GM12872 (cell line): ENCODE data around the gene MTG1.

Experiments used
- TF ChIP-seq, protein P1 (sequence below): IDR thresholded peaks from 3 replicates; pipeline ENCODE4 v1.5.1; 2011; ENCODE audit warnings: low read depth, mild to moderate bottlenecking, low read length, moderate library complexity; ENCODE audit not compliant: insufficient read depth

MTG1 gene

DNA sequence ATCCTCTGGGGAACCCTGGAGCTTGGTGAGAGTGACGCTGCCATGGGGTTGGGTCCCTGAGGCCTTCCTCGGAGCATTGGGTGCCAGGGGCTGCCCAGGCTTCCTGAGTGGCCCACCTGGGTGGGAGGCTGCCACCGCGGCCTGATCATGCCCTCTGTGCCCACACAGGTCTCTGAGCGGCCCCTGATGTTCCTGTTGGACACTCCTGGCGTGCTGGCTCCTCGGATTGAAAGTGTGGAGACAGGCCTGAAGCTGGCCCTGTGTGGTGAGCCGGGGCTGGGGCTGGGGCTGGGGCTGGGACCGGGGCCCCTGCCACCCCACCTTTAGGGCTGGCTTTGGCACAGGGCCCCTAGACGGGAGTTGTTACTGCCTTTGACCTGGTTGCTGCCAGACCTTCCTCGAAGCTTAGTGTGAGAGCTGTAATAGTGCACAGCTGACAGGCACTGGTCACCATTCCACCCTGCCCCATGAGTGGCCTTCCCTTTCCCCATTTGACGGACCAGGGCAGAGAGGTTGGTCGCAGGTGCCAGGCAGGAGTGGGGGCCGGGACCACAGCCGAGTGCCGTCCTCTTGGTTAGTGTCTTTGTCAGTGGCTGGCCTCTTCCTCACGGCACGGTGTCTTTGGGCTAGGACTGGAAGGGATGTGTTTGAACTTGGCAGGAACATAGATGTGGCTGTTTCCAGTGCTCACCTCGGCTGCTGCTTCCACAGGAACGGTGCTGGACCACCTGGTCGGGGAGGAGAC lies 8.2 kb downstream of the MTG1 start:
- TF ChIP-seq, protein P1, sequence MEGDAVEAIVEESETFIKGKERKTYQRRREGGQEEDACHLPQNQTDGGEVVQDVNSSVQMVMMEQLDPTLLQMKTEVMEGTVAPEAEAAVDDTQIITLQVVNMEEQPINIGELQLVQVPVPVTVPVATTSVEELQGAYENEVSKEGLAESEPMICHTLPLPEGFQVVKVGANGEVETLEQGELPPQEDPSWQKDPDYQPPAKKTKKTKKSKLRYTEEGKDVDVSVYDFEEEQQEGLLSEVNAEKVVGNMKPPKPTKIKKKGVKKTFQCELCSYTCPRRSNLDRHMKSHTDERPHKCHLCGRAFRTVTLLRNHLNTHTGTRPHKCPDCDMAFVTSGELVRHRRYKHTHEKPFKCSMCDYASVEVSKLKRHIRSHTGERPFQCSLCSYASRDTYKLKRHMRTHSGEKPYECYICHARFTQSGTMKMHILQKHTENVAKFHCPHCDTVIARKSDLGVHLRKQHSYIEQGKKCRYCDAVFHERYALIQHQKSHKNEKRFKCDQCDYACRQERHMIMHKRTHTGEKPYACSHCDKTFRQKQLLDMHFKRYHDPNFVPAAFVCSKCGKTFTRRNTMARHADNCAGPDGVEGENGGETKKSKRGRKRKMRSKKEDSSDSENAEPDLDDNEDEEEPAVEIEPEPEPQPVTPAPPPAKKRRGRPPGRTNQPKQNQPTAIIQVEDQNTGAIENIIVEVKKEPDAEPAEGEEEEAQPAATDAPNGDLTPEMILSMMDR, result no peak

DNA sequence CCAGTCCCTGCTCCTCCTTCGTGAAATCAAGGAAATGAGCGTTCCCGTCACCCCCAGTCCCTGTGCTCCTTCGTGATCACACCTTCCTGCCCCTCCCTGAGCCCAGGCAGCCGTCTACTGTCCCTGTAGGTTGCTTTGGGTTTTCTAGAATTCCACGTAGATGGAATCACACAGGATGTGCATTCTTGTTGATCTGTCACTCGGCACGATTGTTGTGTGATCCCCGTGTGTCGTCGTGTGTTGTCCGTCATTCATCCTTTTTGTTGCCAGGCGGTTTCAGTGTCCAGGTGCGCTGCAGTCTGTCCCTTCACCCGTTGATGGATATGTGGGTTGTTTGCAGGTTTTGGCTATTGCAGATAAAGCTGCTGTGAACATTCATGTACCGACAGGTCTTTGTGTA lies 9.4 kb downstream of the MTG1 start:
- TF ChIP-seq, protein P1, result no peak

- TF ChIP-seq, protein P1, result no peak
These were observed 9.8 kb downstream of the MTG1 start for GRCh38 chr10:133403784-133404183.

- TF ChIP-seq, protein P1, result no peak
These were observed 11.3 kb downstream of the MTG1 start for GRCh38 chr10:133405272-133405671.

DNA sequence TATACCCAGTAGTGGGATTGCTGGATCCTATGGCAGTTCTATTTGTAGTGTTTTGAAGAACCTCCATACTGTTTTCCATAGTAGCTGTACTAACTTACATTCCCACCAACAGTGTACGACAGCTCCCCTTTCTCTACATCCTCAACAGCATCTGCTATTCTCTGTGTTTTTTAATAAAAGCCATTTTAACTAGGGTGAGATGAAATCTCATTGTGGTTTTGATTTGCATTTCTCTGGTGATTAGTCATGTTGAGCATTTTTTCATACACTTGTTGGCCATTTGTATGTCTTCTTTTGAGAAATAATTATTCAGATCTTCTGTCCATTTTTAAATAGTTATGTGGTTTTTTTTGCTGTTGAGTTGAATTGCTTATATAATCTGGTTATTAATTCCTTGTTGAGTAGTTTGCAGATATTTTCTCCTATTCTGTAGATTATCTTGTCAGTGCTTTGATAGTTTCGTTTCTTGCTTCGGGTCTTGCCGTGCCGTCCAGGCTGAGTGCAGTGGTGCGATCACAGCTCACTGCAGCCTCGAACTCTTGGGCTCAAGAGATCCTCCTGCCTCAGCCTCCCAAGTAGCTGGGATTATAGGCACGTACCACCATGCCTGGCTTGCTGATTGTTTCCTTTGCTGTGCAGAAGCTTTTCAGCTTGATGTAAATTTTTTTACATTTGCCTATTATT lies 12.0 kb downstream of the MTG1 start:
- TF ChIP-seq, protein P1, result no peak

DNA sequence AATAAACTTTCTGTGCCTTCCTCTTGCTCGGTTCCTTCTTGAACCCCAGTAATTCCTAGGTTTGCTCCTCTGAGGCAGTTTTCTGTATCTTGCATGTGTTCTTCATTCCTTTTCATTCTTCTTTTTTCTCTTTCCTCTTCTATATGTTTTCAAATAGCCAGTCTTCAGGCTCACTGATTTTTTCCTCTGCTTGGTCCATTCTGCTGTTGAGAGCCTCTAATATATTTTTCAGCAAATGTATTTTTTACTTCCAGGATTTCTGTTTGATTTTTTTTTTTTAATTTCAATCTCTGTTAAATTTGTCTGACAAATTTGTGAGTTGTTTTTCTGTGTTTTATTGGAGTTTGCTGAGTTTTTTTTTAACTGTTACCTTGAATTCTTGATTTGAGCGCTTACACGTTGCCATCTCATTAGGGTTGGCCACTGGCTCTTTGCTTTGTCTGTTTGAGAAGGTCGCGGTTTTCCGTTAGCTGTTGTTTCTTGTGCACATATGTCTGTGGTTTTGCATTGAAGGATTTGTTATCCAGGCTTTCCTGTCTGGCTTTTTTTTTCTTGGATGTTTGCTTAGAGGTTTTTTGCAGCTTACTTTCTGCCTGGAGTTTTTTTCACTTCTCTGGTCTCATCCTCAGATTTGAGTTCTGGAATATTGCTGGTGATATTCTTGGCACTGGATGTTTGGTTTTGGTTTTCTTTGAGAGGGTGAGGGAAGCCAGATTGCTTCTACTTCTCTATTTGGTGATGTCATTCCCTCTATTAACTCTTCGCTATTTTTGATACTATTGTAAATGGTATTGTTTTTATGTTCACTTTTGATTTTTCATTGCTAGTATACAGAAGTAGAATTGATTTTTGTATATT lies 17.8 kb downstream of the MTG1 start:
- TF ChIP-seq, protein P1, result no peak

DNA sequence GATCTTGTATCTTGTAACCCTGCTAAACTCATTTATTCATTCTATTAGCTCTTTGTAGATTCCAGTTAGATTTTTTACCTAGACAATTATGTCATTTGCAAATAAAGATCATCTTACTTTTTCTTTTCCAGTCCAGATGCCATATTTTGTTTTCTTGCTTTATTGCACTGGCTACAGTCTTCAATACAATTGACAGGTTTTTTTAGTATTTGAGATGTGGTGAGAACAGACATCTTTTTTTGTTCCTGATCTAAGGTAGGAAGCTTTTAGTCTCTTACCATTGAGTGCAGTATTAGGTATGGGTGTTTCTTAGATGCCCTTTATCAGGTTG lies 18.4 kb downstream of the MTG1 start:
- TF ChIP-seq, protein P1, result no peak
